T-helper 22 cell (primary cell): ENCODE results near the gene ZFHX3.

ENCODE experiments used
- DNase-seq: peaks from one replicate; pipeline ENCODE4 v3.0.0-alpha.2; 2020; ENCODE audit warnings: low read depth

The ZFHX3 gene

GRCh38 chr16:72788269-72788809, 259.6 kb downstream of the ZFHX3 start:
- DNase-seq = no peak

GRCh38 chr16:72787514-72788268, 260.2 kb downstream of the ZFHX3 start:
- peak; percentile 9 for DNase-seq

GRCh38 chr16:72787130-72787513, 260.8 kb downstream of the ZFHX3 start:
- no peak for DNase-seq

GRCh38 chr16:72786606-72787005, 261.3 kb downstream of the ZFHX3 start:
- DNase-seq = no peak

GRCh38 chr16:72785886-72786285, 262.0 kb downstream of the ZFHX3 start:
- no peak for DNase-seq

- no peak for DNase-seq
Observed at GRCh38 chr16:72785171-72785570, 262.8 kb downstream of the ZFHX3 start.

GRCh38 chr16:72783716-72784318, 264.1 kb downstream of the ZFHX3 start:
- no peak for DNase-seq

GRCh38 chr16:72769876-72770275, 278.1 kb downstream of the ZFHX3 start:
- DNase-seq = no peak

- no peak for DNase-seq
Observed at GRCh38 chr16:72768591-72768990, 279.3 kb downstream of the ZFHX3 start.

- no peak for DNase-seq
Observed at GRCh38 chr16:72766506-72766905, 281.4 kb downstream of the ZFHX3 start.

- no peak for DNase-seq
Observed at GRCh38 chr16:72764015-72764654, 283.8 kb downstream of the ZFHX3 start.

- DNase-seq = no peak
Observed at GRCh38 chr16:72760581-72760980, 287.3 kb downstream of the ZFHX3 start.

GRCh38 chr16:72753881-72754280, 294.0 kb downstream of the ZFHX3 start:
- DNase-seq = no peak

GRCh38 chr16:72752004-72752695, 295.8 kb downstream of the ZFHX3 start:
- no peak for DNase-seq

- DNase-seq = no peak
Observed at GRCh38 chr16:72751076-72751475, 296.9 kb downstream of the ZFHX3 start.

GRCh38 chr16:72749091-72749490, 298.8 kb downstream of the ZFHX3 start:
- no peak for DNase-seq

- no peak for DNase-seq
Observed at GRCh38 chr16:72744076-72744793, 303.7 kb downstream of the ZFHX3 start.

- no peak for DNase-seq
Observed at GRCh38 chr16:72743011-72743761, 304.7 kb downstream of the ZFHX3 start.

GRCh38 chr16:72740347-72740746, 307.6 kb downstream of the ZFHX3 start:
- no peak for DNase-seq

GRCh38 chr16:72739577-72739976, 308.4 kb downstream of the ZFHX3 start:
- DNase-seq = no peak

GRCh38 chr16:72736074-72736473, 311.9 kb downstream of the ZFHX3 start:
- no peak for DNase-seq
